GM11168 (cell line): Measurements from ENCODE around the gene TTLL11.

Experiments used
- in situ Hi-C: fragments of 300-500 bp; cut with MboI; formaldehyde crosslinking; loops from one replicate; pipeline ENCODE4 v1.12.0; 2022; ENCODE audit warnings: low sequenced_read_pairs; ENCODE audit not compliant: unreplicated experiment

TTLL11 gene

GRCh38 chr9:121871431-121872025, 221.6 kb downstream of the TTLL11 start:
- in situ Hi-C loops, result no loop called here

DNA sequence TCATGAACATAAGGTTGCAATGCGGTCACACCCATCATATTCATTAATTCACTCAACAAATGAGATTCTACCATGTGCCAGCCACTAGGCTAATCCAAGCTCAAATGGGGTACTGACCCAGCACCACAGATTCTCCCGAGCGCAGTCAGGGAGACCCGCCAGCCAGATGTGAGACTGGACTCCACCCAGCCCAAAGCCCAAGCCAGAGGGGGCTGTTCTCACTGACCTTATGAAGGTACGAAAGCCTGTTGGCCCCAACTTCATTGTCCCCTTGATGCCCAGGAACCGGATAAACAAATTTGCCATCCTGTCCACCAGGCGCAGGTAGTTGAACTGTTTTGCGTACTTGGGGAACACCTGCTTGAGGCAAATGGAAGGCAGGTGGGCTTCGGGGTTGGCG, 222.8 kb downstream of the TTLL11 start:
- in situ Hi-C loops, result no loop called here

DNA sequence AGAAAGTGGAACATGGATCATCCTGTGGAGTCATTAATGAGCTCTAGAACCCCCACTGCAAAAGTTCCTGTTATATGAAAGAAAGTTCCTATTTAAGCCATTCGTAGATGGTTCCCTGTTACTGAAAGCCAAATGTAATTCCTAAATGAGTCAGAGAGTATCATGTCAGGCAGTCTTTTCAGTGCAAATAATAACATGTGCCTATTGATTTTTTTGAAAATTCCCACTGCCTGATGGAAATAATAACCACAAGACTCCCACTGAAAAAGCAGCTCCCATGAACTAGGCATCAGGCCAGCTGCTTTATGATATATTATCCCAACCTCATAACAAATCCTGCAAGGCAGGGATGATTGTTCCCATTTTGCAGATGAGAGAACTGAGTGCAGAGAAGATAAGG, 224.5 kb downstream of the TTLL11 start:
- in situ Hi-C loops, result no loop called here

DNA sequence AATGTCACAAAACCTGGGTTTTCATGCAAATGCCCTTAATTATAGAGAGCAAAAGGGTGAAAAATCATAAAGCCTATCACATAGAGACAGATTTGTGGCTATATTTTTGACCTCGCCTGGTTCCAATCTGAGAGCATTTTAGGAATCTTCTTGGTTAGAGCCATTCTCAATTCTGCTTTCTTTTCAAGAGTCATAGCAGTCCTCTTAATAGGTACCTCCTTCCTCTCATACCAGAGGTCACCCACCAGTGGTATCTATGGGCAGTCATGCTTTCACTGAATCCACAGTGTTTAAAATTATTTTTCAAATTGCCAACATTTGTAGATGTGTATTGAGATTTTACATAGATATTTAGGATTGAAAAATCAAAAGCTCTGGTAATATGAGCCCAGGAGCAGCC, 226.2 kb downstream of the TTLL11 start:
- in situ Hi-C loops, result no loop called here

DNA sequence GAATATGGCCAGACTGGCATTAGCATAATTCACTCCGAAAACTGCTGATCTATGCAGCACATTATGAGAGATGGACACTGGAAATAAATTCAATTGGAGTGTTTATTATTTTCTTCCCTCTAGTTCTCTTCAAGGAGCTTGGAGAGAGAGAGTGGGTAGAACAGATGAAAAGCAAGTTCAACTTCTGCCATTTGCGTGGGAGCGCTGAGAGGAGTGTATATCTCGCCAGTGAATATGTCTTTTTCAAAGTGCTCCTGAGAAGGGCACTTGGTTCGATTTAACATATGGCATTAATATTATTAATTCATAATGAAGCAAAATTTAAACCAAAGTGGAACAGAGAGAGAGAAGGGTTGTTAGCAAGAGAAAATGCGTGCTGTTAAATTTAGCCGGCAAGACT, 227.2 kb downstream of the TTLL11 start:
- in situ Hi-C loops, result no loop called here

DNA sequence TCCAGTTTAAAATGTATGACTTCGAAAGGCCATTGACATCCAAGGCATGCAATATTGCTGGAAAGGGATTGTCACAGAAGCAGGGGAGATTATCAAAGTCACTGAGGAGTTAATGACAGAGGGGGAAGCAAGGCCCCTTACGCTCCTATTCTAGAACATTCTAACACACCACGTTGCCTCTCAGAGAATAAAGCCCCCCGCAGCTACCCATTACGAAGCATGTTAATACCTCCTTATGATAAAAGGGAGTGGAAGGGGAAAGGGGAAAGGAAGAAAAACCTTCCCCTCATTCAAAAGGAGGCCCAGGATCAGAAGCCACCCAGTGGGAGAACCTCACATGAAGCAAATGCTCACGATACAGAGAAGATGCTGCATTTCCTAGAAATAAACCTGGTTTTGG, 228.0 kb downstream of the TTLL11 start:
- in situ Hi-C loops, result no loop called here

- in situ Hi-C loops, result no loop called here
Observed at GRCh38 chr9:121863955-121864354, 229.2 kb downstream of the TTLL11 start.

- in situ Hi-C loops, result no loop called here
Observed at GRCh38 chr9:121862371-121863332, 230.5 kb downstream of the TTLL11 start.

DNA sequence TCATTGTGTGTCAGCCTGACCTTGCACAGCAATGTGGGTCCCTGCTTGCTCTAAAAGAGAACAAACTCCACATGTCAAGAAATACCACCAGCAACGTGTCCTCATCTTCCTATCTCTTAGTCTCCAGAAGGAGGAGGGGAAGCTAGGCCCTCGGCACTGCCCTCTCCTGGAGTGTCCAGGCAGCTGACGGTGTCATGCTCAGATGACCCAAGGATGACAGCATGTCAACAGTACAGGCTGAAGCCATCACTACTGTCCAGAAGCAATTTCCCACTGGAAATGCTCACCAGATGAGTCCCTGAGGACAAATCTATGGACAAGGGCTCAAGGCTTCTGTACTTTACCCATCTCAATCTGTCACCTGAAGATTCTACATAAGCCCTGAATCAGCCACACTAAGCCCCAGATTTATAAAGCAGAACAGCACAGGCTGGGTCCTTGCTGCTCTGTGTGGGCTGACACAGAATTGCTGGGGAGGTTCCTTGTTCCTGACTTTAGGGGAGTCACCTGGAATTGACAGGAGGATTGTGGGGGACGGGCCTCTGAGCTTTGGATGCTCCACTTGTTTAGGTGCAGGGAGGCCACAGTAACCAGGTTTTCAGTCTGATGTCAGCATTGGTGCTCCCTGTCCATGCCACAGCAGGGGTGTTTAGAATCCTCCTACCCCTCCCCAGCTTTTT, 231.5 kb downstream of the TTLL11 start:
- in situ Hi-C loops, result no loop called here

GRCh38 chr9:121860744-121861143, 232.4 kb downstream of the TTLL11 start:
- in situ Hi-C loops, result no loop called here

DNA sequence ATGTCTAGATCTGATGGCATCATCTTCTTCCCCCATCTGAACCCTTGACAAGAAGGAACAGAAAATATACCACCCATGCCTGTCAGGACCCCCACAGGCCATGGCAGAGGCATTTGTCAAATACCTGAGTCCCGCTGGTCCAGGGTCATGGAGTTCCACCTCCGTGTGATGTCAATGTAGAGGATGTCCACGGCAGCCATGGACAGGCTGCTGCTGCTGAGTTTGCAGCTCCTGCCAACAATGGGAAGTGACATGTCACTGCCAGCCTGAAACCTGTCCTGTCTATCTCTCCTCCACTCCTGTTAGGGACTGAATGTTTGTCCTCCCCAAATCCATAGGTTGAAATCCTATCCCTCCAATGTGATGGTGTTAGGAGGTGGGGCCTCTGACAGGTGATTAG, 232.9 kb downstream of the TTLL11 start:
- in situ Hi-C loops, result no loop called here

DNA sequence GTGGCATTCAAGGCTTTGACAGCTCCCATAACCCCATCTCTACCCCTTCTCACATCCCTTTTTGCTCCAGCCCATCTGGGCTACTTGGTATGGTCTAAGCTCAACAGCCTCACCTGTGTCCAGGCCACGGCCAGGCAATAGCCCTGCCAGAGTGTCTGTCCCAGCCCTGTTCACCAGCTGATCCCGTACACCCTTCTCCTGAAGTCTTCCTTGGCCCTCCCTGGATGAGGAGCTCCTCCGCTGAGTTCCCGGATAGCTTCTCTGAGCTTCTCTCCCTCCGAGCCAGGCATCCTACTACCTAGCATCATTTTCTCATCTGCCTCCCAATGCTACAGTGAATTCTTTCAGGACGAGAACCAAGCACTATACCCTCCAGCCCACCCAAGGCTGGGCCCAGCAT, 233.5 kb downstream of the TTLL11 start:
- in situ Hi-C loops, result no loop called here

- in situ Hi-C loops, result no loop called here
Observed at GRCh38 chr9:121858788-121859187, 234.3 kb downstream of the TTLL11 start.

GRCh38 chr9:121857928-121858327, 235.2 kb downstream of the TTLL11 start:
- in situ Hi-C loops, result no loop called here

- in situ Hi-C loops, result no loop called here
Observed at GRCh38 chr9:121855476-121855875, 237.6 kb downstream of the TTLL11 start.

DNA sequence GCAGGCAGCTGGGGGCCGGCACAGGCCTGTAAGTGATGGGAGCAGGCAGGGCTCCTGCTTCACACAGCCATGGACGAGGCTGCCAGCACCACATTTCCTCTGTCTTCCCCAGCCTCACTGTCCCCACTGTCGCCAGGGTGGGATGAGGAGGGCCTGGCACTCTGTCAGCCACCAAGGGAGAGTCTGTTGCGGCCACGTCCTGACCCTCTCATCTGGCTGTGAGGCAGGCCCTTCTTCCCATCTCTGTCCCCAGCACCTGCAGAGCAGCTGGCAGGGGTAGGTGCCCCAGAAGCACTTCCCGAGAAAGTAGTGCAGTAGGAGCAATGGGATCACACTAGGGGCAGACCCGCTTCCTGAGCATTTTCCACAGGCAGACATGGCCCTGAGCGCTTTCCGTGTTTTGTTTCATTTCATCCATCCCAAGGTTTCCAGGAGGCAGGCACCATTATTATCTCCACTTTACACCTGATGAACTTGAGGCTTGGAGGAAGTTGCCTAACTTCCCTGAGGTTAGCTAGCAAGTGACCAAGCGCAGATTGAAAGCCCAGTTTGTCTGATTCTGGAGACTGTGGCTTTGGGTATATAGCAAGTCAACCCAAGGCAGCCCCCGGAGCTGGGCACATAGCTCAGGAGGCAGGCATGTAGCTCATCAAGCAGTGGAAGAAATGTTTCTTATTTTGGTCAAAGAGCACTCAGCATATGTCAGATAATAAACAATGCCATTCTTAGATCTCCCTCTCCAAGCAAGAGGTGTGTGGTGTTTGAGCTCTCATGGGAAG, 239.3 kb downstream of the TTLL11 start:
- in situ Hi-C loops, result no loop called here

DNA sequence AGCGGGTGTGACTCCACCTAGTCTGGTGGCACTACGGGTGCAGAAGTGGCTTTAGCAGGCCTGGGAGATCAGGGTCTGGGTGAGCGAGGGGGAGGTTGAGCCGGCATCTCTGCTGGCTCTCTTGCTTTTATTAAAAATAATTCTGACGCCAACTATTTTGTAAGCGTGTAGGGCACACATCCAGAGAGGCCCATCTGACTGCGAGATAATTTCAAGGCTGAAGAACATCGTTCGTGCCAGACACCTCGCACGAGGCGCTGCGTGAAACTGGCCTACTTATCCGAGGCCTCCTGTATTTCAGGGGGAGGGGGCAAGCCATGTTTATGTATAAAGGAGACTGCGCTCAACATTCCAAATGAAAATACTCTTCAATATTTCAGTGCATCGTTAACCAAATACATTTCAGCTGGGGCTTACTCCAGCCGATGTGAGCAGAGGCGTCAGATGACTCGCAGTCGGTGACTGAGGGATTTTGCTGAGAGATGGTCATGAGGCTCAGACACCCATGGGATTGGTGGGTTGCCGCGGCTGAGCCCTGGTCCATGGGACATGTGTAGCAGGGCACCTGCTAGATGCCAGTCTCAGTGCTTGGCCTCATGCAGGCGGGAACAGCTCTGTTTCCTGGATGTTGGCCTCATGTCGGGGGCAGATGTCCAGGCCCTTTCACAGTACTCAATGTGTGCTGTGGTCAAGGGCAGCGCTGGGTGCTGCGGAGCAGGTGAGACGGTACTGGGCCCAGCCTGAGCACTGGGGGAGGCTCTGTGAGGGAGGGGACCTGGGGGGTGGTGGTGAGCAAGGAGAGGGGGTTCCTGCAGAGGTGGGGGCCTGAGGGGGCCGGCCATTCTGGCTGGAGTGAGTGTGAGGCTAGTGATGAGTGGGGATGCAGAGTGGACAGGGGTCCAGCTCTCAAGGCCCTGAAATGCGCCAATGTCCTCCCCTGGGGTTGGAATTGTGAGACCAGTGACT, 240.2 kb downstream of the TTLL11 start:
- in situ Hi-C loops, result no loop called here

GRCh38 chr9:121852241-121852640, 240.9 kb downstream of the TTLL11 start:
- in situ Hi-C loops, result no loop called here

DNA sequence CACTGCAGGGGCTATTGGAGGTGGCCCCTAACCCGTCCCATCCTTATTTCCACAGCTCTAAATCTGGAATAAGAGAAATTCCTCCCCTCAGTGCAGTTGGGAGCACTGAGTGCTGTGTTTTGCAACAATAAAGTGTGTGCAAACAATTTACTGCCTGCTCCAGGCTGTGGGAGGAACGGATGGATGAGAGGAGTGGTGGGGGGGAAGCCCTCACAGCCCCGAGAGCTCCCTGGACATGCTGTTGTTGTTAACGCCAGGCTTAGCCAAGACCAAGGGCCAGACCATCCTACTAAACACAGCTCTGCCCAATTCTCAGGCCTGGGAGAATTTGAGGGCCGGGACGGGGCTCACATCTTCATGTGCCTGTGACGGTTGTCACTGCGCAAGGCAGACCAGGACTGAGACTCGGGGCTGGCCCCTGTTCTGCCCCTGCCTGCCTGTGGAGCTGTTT, 241.4 kb downstream of the TTLL11 start:
- in situ Hi-C loops, result no loop called here
